ENCODE measurements around the gene FAH.
"Not testable (repeated sequence)": the region's sequence is repeated elsewhere in the genome, so short reads cannot be mapped to it uniquely, and the experiment has no call there.

Gene FAH

GRCh38 chr15:80123034-80123433 lies 29.8 kb upstream of the FAH start:
- Histone ChIP-seq H2AFZ (ENCODE audit: low read length) (no peak overlapping the region), H3K79me2 (ENCODE audit: insufficient read depth, low read length) (peaks cover 33% of the 10 kb centered on the region; the same call in 1 of the 2 replicates), H3K36me3 (ENCODE audit: insufficient read depth, low read length) (peaks cover 56% of the 10 kb centered on the region), H3K27me3 (ENCODE audit: insufficient read depth, low read length, poor library complexity, severe bottlenecking) (no peaks in the 10 kb centered on the region), H3K4me1 (ENCODE audit: insufficient read depth, low read length, poor library complexity, severe bottlenecking) (no peaks in the 10 kb centered on the region), H3K9ac (ENCODE audit: low read depth, low read length, poor library complexity, severe bottlenecking) (no peak overlapping the region), H3K9me3 (ENCODE audit: insufficient read depth, low read depth, low read length) (no peaks in the 10 kb centered on the region), H3F3A (ENCODE audit: low read depth) (no peaks in the 10 kb centered on the region), H3K4me3 (ENCODE audit: low read length, poor library complexity, severe bottlenecking) (no peak overlapping the region), H3K4me2 (ENCODE audit: low read depth, low read length, poor library complexity, severe bottlenecking) (no peak overlapping the region), H4K20me1 (ENCODE audit: insufficient read depth, low read length, poor library complexity, severe bottlenecking) (peaks cover 17% of the 10 kb centered on the region), H3K9me2 (replicated peaks; ENCODE audit: low read depth, low read length) (no peaks in the 10 kb centered on the region)
- TF ChIP-seq CTCF (conservative IDR thresholded peaks at IDR 0.05; ENCODE audit: low read length) = no peak
- TF ChIP-seq EZH2phosphoT487 (IDR thresholded peaks at IDR 0.05; ENCODE audit: borderline replicate concordance) = no peak

GRCh38 chr15:80127253-80127652 lies 25.5 kb upstream of the FAH start:
- H3K9me3 ChIP-seq (ENCODE audit: insufficient read depth, low read depth, low read length); H3K9me2 ChIP-seq (replicated peaks; ENCODE audit: low read depth, low read length); H3K27me3 ChIP-seq (ENCODE audit: insufficient read depth, low read length, poor library complexity, severe bottlenecking); H3F3A ChIP-seq (ENCODE audit: low read depth); H3K4me2 ChIP-seq (ENCODE audit: low read depth, low read length, poor library complexity, severe bottlenecking); H3K4me1 ChIP-seq (ENCODE audit: insufficient read depth, low read length, poor library complexity, severe bottlenecking); H3K4me3 ChIP-seq (ENCODE audit: low read length, poor library complexity, severe bottlenecking); H4K20me1 ChIP-seq (ENCODE audit: insufficient read depth, low read length, poor library complexity, severe bottlenecking); H3K9ac ChIP-seq (ENCODE audit: low read depth, low read length, poor library complexity, severe bottlenecking); H2AFZ ChIP-seq (ENCODE audit: low read length); H3K79me2 ChIP-seq (ENCODE audit: insufficient read depth, low read length): not testable (repeated sequence)
- peaks cover 49% of the 10 kb centered on the region for H3K36me3 ChIP-seq (ENCODE audit: insufficient read depth, low read length)

GRCh38 chr15:80127911-80128310 lies 24.9 kb upstream of the FAH start:
- Histone ChIP-seq H3K79me2 (ENCODE audit: insufficient read depth, low read length) (no peaks in the 10 kb centered on the region), H3K9me2 (replicated peaks; ENCODE audit: low read depth, low read length) (no peaks in the 10 kb centered on the region), H3K4me2 (ENCODE audit: low read depth, low read length, poor library complexity, severe bottlenecking) (no peak overlapping the region), H2AFZ (ENCODE audit: low read length) (no peak overlapping the region), H3K27me3 (ENCODE audit: insufficient read depth, low read length, poor library complexity, severe bottlenecking) (no peaks in the 10 kb centered on the region), H4K20me1 (ENCODE audit: insufficient read depth, low read length, poor library complexity, severe bottlenecking) (no peaks in the 10 kb centered on the region), H3K4me1 (ENCODE audit: insufficient read depth, low read length, poor library complexity, severe bottlenecking) (no peaks in the 10 kb centered on the region), H3K9me3 (ENCODE audit: insufficient read depth, low read depth, low read length) (no peaks in the 10 kb centered on the region), H3F3A (ENCODE audit: low read depth) (no peaks in the 10 kb centered on the region), H3K9ac (ENCODE audit: low read depth, low read length, poor library complexity, severe bottlenecking) (no peak overlapping the region), H3K36me3 (ENCODE audit: insufficient read depth, low read length) (peaks cover 46% of the 10 kb centered on the region), H3K4me3 (ENCODE audit: low read length, poor library complexity, severe bottlenecking) (no peak overlapping the region)
- TF ChIP-seq CTCF (conservative IDR thresholded peaks at IDR 0.05; ENCODE audit: low read length) (no peak), EZH2phosphoT487 (IDR thresholded peaks at IDR 0.05; ENCODE audit: borderline replicate concordance) (no peak)

- no peak overlapping the region for H3K4me3 ChIP-seq (ENCODE audit: low read length, poor library complexity, severe bottlenecking)
- H4K20me1 ChIP-seq (ENCODE audit: insufficient read depth, low read length, poor library complexity, severe bottlenecking) = no peaks in the 10 kb centered on the region
- no peaks in the 10 kb centered on the region for H3K9me3 ChIP-seq (ENCODE audit: insufficient read depth, low read depth, low read length)
- no peak overlapping the region for H3K4me2 ChIP-seq (ENCODE audit: low read depth, low read length, poor library complexity, severe bottlenecking)
- no peak overlapping the region for H3K9ac ChIP-seq (ENCODE audit: low read depth, low read length, poor library complexity, severe bottlenecking)
- H3F3A ChIP-seq (ENCODE audit: low read depth) = no peaks in the 10 kb centered on the region
- TF ChIP-seq CTCF (conservative IDR thresholded peaks at IDR 0.05; ENCODE audit: low read length) (no peak), EZH2phosphoT487 (IDR thresholded peaks at IDR 0.05; ENCODE audit: borderline replicate concordance) (no peak)
- no peaks in the 10 kb centered on the region for H3K27me3 ChIP-seq (ENCODE audit: insufficient read depth, low read length, poor library complexity, severe bottlenecking)
- peaks cover 33% of the 10 kb centered on the region; the same call in 1 of the 2 replicates for H3K36me3 ChIP-seq (ENCODE audit: insufficient read depth, low read length)
- H2AFZ ChIP-seq (ENCODE audit: low read length) = no peak overlapping the region
- H3K4me1 ChIP-seq (ENCODE audit: insufficient read depth, low read length, poor library complexity, severe bottlenecking) = no peaks in the 10 kb centered on the region
- no peaks in the 10 kb centered on the region for H3K79me2 ChIP-seq (ENCODE audit: insufficient read depth, low read length)
- H3K9me2 ChIP-seq (replicated peaks; ENCODE audit: low read depth, low read length) = no peaks in the 10 kb centered on the region
Measured at GRCh38 chr15:80132382-80132781, 20.4 kb upstream of the FAH start.
